ENCODE measurements around the gene MAP1S. TPM values are rescaled to one million over a fixed set of nuclear protein-coding genes. Genes with fewer than 3 reads are reported as not detected.

MAP1S gene
- total and polyA plus RNA-seq, 2 of the 8 experiments (the other 6 are each of a cell fraction or from before 2014, with no cell fraction given), result 66.7 to 115 TPM

DNA sequence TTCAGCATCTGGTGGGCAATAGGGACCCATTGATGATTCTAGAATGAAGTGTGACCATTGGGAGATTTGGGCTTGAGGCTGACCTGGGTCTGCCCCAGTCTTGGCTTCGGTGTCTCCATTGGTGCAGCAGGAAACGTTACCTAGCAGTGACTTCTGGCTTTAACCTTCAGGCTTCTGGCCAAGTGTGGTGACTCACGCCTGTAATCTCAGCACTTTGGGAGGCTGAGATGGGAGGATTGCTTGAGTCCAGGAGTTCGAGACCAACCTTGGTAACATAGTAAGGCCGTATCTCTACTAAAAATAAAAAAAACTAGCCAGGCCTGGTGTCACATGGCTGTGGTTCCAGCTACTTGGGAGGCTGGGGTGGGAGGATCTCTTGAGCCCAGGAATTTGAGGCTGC lies 39.2 kb downstream of the MAP1S start:
- Histone ChIP-seq H3K27me3 (replicated peaks in 1 of 4; ENCODE audit: control insufficient read depth in 3 of 4, extremely low read depth in 1 of 4, insufficient read depth in 3 of 4, low read length in 3 of 4) (no peaks in the 10 kb centered on the region), H3K9ac (replicated peaks in 1 of 4; ENCODE audit: extremely low read depth in 1 of 4, low read depth in 3 of 4, low read length in 3 of 4) (no peak overlapping the region), H4K20me1 (replicated peaks in 1 of 2; ENCODE audit: control insufficient read depth in 1 of 2, insufficient read depth in 2 of 2, low read length in 2 of 2) (no peaks in the 10 kb centered on the region), H4K8ac (ENCODE audit: extremely low read depth, insufficient read depth, low read length) (no peak overlapping the region), H3K4me3 (ENCODE audit: extremely low read depth in 1 of 4, insufficient read depth in 2 of 4, low read depth in 3 of 4, low read length in 4 of 4) (no peak overlapping the region), H4K91ac (replicated peaks; ENCODE audit: insufficient read length, low read length) (no peak overlapping the region), H3K23ac (ENCODE audit: insufficient read length) (no peak overlapping the region), H2BK15ac (ENCODE audit: low read length) (no peak overlapping the region), H3K36me3 (ENCODE audit: control insufficient read depth in 2 of 4, insufficient read depth in 4 of 4, low read length in 3 of 4) (no peaks in the 10 kb centered on the region), H4K5ac (ENCODE audit: insufficient read length, low read depth, low read length) (no peak overlapping the region), H3K27ac (ENCODE audit: low read depth, low read length) (no peak overlapping the region), H3K23me2 (ENCODE audit: low read depth, low read length) (no peaks in the 10 kb centered on the region; the same call in 1 of the 2 replicates), H2BK20ac (ENCODE audit: low read length) (no peak overlapping the region), H3K9me3 (ENCODE audit: insufficient read depth in 2 of 2, low read depth in 1 of 2, low read length in 1 of 2) (no peaks in the 10 kb centered on the region), H2BK5ac (ENCODE audit: low read depth, low read length) (no peak overlapping the region), H2BK120ac (replicated peaks; ENCODE audit: low read depth, low read length) (no peak overlapping the region), H3K14ac (ENCODE audit: insufficient read length) (no peak overlapping the region), H2AFZ (ENCODE audit: low read length) (no peak overlapping the region), H2BK12ac (ENCODE audit: low read depth, low read length) (no peak overlapping the region), H3K4ac (replicated peaks; ENCODE audit: insufficient read length, low read depth, low read length) (no peak overlapping the region), H3K4me1 (replicated peaks in 1 of 4; ENCODE audit: control insufficient read depth in 3 of 4, insufficient read depth in 4 of 4, low read length in 3 of 4) (peaks cover 0 to 9% (median 0%) of the 10 kb centered on the region in 4 experiments; a peak in 2 of 7 replicates), H3K18ac (ENCODE audit: extremely low read depth, low read length) (no peak overlapping the region), H2AK5ac (ENCODE audit: low read depth, low read length) (0 out of 2 replicates have a peak overlapping the region, but pooled peaks have one; percentile 13), H3K4me2 (ENCODE audit: insufficient read depth in 1 of 2, low read depth in 2 of 2, low read length in 2 of 2) (no peak overlapping the region), H3K79me1 (ENCODE audit: low read depth, low read length) (no peaks in the 10 kb centered on the region), H3K56ac (replicated peaks; ENCODE audit: insufficient read length, low read depth, low read length) (no peak overlapping the region), H3K79me2 (ENCODE audit: control insufficient read depth in 1 of 2, insufficient read depth in 2 of 2, low read length in 2 of 2) (no peaks in the 10 kb centered on the region)
- ChIA-PET POLR2A (ENCODE audit: partially characterized antibody) (interaction anchor here (0.6 to 0.9 kb wide), 2 partner anchors 17 to 101 kb away, joined by 3 read pairs; partner anchors contain the start of gene RPL18A), CTCF (ENCODE audit: partially characterized antibody) (interaction anchor here (1.1 to 1.5 kb wide), 4 partner anchors 8 to 25 kb away, joined by 3 to 5 read pairs (median 4); no protein-coding TSS in a partner anchor)
- DNase-seq (ENCODE audit: low read depth in 1 of 2, low spot score in 2 of 2), result no peak
- TF ChIP-seq GABPA (IDR thresholded peaks at IDR 0.05; ENCODE audit: borderline replicate concordance, insufficient read depth, low read length) (no peak), ASH2L (IDR thresholded peaks at IDR 0.05; ENCODE audit: low read length) (no peak), CEBPB (IDR thresholded peaks at IDR 0.05; ENCODE audit: low read depth, low read length) (no peak), SUZ12 (IDR thresholded peaks at IDR 0.05; ENCODE audit: low read length) (no peak), RFX5 (IDR thresholded peaks at IDR 0.05; ENCODE audit: borderline replicate concordance, low read depth, low read length) (no peak)
- FAIRE-seq, result no peak
- 86% methylated on average over 5 of the region's 5 CpGs; no CpG with 5 or more reads in 1 of the 2 experiments for WGBS, 2 experiments (ENCODE audit: extremely low coverage in 1 of 2, insufficient coverage in 1 of 2, insufficient read length in 1 of 2, insufficient replicate concordance in 2 of 2, low coverage in 1 of 2, low lambda C conversion rate in 2 of 2, missing lambda C conversion rate in 1 of 2)
